NB4 (cell line): Measurements from ENCODE around the gene NIPA2.

Experiments used
- DNase-seq: peaks from one replicate; pipeline ENCODE4 v3.0.0; 2010; ENCODE audit warnings: low read depth
- H3K4me3 ChIP-seq: one replicate; pipeline ENCODE4 v1.5.1; 2011; ENCODE audit warnings: mild to moderate bottlenecking, low read depth, low read length, moderate library complexity
- CTCF ChIP-seq: IDR thresholded peaks from one replicate; pipeline ENCODE4 v1.5.1; 2012; ENCODE audit warnings: low read depth, low read length
- MAX ChIP-seq: IDR thresholded peaks from 2 replicates; pipeline ENCODE4 v1.6.1; 2011; ENCODE audit warnings: low read depth, low read length
- MYC ChIP-seq: IDR thresholded peaks from 2 replicates; pipeline ENCODE4 v1.6.1; 2011; ENCODE audit warnings: low read depth, low read length
- POLR2A ChIP-seq: IDR thresholded peaks from 2 replicates; pipeline ENCODE4 v1.6.1; 2011; ENCODE audit warnings: mild to moderate bottlenecking; ENCODE audit not compliant: insufficient read length; ENCODE audit errors: extremely low read depth

Gene NIPA2

DNA sequence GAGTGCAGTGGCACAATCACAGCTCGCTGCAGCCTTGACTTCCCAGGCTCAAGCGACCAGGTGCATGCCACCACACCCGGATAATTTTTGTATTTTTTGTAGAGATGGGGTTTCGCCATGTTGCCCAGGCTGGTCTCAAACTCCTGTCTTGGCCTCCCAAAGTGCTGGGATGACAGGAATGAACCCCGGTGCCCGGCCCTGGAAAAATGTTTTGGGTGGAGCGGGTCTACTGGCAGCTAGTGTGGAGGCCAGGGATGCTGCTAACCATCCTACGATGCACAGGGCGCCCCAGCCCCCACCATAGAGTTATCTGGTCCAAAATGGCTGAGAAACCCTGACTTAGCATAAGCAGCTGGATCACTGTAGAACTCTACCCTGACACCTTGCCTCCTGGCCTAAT, 35.4 kb downstream of the NIPA2 start:
- H3K4me3 ChIP-seq = no peak overlapping the region
- TF ChIP-seq CTCF (no peak), MAX (no peak), MYC (no peak), POLR2A (no peak)
- DNase-seq = no peak

- no peak for TF ChIP-seq MAX
- TF ChIP-seq POLR2A = no peak
- no peak for TF ChIP-seq MYC
- no peak for TF ChIP-seq CTCF
- no peak overlapping the region for H3K4me3 ChIP-seq
- no peak for DNase-seq
These were observed 35.8 kb downstream of the NIPA2 start for GRCh38 chr15:22874256-22874655.

DNA sequence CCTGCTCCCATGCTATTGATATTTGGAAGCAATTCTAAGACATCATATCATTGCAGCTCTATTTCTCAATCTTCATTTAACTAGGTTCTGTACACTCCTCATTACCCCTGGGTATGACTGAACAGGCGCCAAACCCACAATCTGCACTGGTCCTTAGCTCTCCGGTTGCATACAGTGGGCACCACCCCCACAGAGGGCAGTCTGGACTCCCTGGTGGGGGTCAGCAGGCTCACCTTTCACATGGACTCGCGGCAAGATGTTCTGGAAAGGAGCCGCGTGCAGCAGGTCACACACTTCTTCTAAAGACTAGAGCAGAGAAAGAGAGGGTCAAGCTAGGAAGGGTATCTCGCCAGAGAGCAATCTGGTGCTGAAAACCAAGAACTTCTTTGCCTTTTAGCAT, 36.5 kb downstream of the NIPA2 start:
- DNase-seq = no peak
- TF ChIP-seq MYC = no peak
- no peak for TF ChIP-seq POLR2A
- TF ChIP-seq CTCF = no peak
- no peak for TF ChIP-seq MAX
- H3K4me3 ChIP-seq = no peak overlapping the region

DNA sequence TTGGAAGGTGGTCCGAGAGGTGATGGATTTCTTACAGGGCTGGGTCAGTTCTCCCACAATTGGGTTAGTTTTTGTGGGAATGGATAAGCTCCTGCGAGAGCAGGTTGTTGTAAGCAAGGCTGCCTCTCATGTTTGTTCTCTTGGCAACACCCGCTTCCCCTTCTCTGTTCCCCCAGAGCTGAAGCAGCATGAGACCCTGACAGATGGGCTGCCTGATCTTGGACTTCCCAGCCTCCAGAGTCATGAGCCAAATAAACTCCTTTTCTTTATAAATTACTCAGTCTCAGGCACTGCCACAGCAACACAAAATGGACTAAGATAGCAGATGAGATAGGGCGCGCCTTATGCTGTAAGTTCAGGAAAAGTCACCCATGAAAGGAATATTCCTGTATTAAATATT, 38.7 kb downstream of the NIPA2 start:
- TF ChIP-seq CTCF (no peak), MAX (no peak), MYC (no peak), POLR2A (no peak)
- DNase-seq = no peak
- H3K4me3 ChIP-seq = no peak overlapping the region

DNA sequence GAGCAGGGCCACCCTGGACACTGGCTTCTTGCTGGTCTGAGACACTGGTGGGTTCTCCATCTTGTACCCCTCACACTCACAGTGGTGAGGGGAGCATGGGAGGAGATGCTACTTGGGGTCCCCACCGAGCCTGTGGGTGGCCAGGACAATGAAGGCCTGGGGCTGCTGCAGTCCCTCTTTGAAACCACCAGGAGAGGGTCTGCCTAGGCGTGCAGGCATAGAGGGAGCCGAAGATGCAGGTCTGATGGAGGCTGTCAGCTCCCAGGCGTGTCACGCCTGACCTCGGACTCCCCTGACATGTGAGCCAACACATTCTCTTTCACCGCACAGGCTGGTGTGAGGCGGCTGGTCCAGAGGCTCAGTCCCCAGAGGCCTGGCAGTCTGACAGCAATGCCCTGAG, 39.1 kb downstream of the NIPA2 start:
- no peak for DNase-seq
- TF ChIP-seq MYC (no peak), MAX (no peak)
- no peak overlapping the region for H3K4me3 ChIP-seq

GRCh38 chr15:22878103-22878502, 39.6 kb downstream of the NIPA2 start:
- TF ChIP-seq CTCF (no peak), POLR2A (no peak), MYC (no peak), MAX (no peak)
- no peak overlapping the region for H3K4me3 ChIP-seq
- no peak for DNase-seq
